Activated CD4-positive, alpha-beta T cell treated with anti-CD3 and anti-CD28 coated beads, Interleukin-2, Interleukin-4, amounts not matched to agents 100 ng/mL and 50 ng/mL, durations not matched to agents 16 hours and 8 hours (primary cell): ENCODE measurements around the gene SYT6.

ENCODE experiments used
- DNase-seq: peaks from one replicate; pipeline ENCODE4 v3.0.0-alpha.2; 2020; ENCODE audit warnings: low spot score

SYT6 gene

DNA sequence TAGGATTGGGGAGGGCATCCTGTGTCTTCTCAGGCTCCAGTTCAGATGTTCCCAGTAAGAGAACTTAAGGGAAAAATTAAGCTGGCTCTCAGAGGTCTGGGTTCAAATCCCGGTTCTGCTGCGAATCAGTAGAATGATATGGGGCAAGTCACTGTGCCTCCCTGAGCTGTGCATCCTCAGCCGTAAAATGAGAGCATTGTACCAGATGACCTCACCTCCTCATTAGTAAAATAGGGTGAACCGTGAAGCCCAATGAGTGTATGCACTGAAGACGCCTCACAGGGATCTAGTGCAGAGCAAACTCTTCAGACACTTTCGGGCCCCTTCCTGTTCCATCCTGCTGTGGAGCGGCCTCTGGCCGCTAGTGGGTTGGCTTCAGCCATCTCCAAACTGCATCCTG is 36.0 kb downstream of the SYT6 start:
- no peak for DNase-seq

DNA sequence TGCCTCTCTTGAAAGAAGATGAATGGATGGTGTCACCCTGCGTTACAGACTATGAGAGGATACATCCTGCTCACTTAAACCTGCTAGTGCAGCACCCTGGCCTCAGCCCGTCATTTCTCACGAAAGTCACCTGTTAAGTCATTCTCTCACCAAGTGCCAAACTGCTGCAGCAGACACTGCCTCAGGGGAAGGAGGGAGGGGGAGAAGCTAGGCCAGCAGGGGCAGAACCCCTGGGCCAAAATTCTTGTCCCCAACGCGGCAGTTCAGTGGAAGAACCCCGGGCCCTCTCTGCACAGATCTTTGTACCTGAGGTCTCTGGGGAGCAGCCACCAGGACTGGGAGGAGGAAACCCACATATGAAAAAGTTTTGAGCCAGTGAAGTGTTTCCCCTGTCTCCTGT is 37.6 kb downstream of the SYT6 start:
- DNase-seq = no peak

GRCh38 chr1:114114185-114115094 is 39.2 kb downstream of the SYT6 start:
- DNase-seq = no peak

DNA sequence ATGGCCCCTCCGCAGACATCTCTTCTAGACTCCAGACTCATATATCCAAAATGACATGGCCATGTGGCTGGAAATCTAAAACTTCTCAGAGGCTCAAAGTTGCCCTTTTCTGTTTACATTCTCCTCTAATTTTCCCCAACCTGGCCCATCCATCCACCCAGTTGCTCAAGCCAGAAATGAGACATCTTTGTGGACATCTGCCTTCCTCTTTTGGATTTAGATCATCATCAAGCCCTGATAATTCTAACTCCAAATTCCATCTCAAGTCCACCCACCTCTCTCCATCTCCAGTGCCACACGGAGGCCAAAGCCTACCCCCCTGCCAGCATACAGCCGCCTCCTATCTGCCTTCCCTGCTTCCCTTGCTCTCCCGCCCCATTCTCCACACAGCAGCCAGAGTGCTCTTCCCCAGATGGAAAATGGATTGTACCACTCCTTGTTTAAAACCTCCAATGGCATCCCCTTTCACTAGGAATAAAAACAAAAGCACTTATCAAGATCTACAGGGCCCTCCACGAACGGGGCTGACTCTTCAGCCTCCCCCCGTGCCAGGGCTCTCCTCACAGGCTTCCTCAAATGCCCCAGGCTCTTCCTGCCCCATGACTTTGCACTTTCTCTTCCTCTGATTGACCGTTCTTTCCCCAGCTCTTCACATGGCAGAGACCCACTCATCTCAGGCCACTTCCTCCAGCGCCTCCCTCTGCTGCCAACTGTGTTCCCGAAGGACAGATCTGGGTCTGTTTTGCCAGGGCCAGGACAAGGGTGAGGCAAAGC is 40.1 kb downstream of the SYT6 start:
- no peak for DNase-seq

- DNase-seq = no peak
Observed at GRCh38 chr1:114112775-114113174, 40.9 kb downstream of the SYT6 start.

- DNase-seq = no peak
Observed at GRCh38 chr1:114111731-114112641, 41.7 kb downstream of the SYT6 start.

DNA sequence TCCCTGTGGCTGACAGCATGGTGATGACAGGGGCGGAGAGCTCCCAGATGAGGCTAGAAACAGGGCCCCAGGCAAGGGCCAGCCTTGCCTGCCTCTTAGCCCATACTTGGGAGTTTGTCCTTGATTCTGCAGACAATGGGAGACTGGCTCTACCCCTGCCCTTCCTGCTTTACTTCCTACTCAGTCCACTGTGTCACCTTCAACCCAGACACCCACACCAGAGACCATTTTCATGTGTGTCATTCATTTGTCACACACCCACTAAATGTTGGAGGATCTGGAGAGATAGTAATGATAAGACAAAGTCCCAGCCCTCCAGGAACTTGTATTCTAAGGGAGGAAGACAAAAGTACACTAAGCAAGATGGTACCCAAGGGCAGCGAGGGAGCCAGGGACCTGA is 43.7 kb downstream of the SYT6 start:
- no peak for DNase-seq

DNA sequence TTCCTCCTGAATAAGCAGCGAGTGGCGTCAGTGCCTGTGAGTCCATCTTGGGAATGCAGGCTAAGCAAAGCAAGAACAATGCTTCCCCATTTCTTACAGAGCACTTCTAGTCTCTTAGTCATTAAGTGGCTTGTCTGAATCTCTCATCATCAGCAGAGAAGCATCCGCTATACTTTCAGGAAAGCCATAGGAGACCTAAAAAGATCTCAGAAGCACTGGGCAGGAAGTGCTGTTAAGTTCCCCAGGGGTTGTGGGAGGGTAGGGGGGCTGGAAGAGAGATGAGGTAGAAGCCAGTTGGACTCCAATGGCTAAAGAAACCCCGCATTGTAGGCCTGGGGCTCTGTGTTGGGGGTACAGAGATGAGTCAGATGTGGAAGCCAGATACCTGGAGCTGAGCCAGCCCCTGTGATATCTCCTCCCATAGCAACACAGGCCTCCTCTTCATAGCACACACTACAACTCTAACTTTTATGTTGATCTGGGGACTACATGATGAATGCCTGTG is 44.9 kb downstream of the SYT6 start:
- DNase-seq = no peak

- DNase-seq = no peak
Observed at GRCh38 chr1:114107474-114108435, 45.9 kb downstream of the SYT6 start.

DNA sequence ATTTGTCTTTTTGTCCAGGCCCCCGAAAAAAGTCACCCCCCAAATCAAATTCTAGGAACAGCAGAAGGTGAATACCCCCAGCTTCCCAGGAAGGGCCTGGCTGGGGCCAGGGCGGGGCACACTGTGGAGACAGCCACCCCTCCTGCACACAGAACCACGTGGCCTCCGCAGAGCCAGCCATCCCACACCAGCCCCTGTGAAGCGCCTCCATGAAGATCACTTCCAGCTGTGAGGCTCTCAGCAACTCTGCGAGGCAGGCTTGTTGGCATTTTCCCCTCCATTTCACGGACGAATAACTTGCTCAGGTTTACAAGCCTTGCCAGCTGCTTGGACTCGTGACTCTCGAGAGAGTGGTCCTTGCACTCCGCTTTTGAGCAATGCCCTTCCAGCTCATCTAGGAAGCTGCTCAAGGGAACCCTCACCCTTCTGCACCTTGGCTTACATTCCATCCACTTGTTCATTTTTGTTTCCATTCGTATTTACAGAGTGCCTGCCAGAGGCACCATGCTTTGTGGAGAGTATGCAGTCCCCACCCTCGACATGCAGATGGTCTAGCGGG is 48.2 kb downstream of the SYT6 start:
- no peak for DNase-seq

GRCh38 chr1:114104949-114105348 is 48.7 kb downstream of the SYT6 start:
- no peak for DNase-seq

GRCh38 chr1:114103992-114104391 is 49.7 kb downstream of the SYT6 start:
- no peak for DNase-seq

- DNase-seq = no peak
Observed at GRCh38 chr1:114102136-114102535, 51.5 kb downstream of the SYT6 start.

DNA sequence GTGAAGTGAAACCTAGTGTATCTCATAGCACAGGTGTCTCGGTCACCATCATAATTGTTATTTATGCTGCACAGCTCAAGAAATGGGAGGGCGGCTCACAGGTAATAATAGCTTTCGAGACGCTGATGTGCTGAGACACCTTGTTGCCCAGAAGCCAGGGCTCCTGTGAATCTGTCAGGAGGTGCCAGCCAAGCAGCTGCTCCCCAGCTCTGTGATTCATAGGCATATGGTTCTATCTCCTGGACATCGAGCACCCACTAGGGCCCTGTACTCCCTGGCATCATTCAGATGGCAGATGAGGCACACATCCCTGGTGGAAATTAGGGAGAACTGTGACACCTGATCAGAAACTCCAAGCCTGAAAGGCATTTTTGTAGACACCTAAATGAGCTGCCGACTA is 53.5 kb downstream of the SYT6 start:
- DNase-seq = no peak

DNA sequence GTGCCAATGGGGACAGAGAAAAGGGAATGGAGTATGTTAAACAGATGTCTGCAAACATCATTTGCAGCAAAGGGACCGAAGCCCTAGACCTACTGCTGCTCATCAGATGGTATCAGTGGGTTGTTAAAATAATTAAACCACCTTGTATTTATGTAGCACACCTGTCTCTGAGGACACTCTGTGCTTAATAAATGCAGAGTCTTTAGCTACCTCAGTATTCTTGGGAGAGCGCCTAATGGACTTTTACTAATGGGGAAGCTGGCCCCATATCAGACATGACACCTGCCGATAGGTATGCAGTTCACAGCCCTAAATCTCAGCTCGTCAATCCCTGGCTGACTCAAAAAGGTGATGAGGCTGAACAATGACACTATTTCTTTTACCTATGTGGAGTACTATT is 54.4 kb downstream of the SYT6 start:
- no peak for DNase-seq

- no peak for DNase-seq
Observed at GRCh38 chr1:114097109-114097508, 56.6 kb downstream of the SYT6 start.

DNA sequence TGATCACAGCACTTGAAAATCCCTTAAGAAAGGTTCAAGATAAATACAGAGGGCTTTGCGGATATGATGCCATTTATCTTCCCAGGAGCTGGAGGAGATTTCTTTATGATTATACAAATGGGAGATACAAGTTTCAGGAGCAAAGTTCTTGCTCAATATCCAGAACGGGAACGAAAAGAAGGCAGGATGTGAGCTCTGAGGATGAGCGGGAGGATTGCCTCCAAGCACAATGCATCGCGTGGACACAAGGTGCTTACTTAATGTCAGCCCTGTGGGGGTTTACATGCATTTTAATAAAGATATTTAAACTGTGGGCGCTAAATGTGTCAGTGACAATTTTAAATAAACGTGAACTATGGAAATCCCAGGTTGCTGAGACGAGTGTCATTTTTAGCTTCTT is 59.0 kb downstream of the SYT6 start:
- DNase-seq = no peak

- DNase-seq = no peak
Observed at GRCh38 chr1:114094363-114094634, 59.4 kb downstream of the SYT6 start.

- no peak for DNase-seq
Observed at GRCh38 chr1:114093624-114094362, 59.9 kb downstream of the SYT6 start.
